BE2C (cell line): Measurements from ENCODE around the gene SSU72.
A peak's percentile ranks its signal among the peaks of the same experiment; 100 is the strongest.

Source experiments
- DNase-seq: peaks from one replicate; pipeline ENCODE4 v3.0.0-alpha.2; 2020
- H3K27me3 ChIP-seq: fragments of 250-450 bp; sonication (Bioruptor Pico); 2 replicates; pipeline ENCODE4 v1.5.1; 2020; ENCODE audit warnings: mild to moderate bottlenecking
- H3K36me3 ChIP-seq: fragments of 250-450 bp; sonication (Bioruptor Pico); 2 replicates; pipeline ENCODE4 v1.5.1; 2020; ENCODE audit warnings: mild to moderate bottlenecking
- H3K4me1 ChIP-seq: fragments of 250-450 bp; sonication (Bioruptor Pico); 2 replicates; pipeline ENCODE4 v1.5.1; 2020
- H3K4me3 ChIP-seq: 2 replicates; pipeline ENCODE4 v1.5.1; 2011; ENCODE audit warnings: low read depth, low read length
- H3K9me3 ChIP-seq: fragments of 250-450 bp; sonication (Bioruptor Pico); 2 replicates; pipeline ENCODE4 v1.5.1; 2020
- TF ChIP-seq, protein P1 (sequence below): IDR thresholded peaks from 2 replicates; pipeline ENCODE4 v1.5.1; 2012; ENCODE audit warnings: mild to moderate bottlenecking, low read depth, low read length

The SSU72 gene

DNA sequence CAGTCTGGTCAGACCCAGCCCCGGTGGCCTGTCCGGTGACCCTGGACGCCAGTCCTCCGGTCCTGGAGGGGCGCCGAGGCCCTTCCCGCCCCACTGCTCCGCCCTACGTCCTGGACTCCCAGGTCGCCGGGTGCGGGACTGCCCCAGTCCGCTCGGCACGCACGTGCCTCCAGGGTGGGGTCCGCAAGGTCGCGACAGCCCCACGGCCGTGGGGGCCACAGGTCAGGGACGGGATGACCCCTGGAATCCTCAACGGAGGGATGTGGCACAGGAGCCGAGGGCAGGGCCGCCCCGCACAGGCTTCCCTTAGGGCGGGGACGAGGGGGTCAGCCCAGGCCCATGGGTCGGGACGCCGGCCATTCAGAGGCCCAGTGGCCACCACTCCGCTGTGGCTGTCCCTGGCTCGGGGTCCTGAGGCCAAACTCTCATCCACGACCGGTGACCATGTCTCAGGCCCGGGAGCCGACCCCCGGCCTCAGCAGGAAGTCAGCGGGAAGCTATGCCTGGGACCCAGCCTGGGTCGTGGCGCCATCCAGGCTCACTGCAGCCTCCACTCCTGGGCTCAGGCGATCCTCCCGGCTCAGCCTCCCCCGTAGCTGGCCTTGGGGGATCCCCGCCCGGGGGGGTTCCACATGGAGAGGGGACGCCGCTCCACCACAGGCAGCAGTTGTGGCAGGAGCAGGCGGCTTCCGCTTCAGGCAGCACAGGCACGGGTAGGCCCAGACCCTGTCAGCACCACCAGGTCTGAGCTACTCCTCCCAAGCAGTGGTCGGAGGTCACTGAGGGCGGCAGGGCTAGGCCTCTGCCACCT is 33.6 kb downstream of the SSU72 start:
- peak overlapping the region; percentile 19 for H3K4me3 ChIP-seq
- no peaks in the 10 kb centered on the region for H3K9me3 ChIP-seq
- peaks cover 42% of the 10 kb centered on the region for H3K36me3 ChIP-seq

GRCh38 chr1:1540090-1540817 is 34.4 kb downstream of the SSU72 start, which contains the start of gene TMEM240:
TSS of gene TMEM240 (minus strand) at chr1:1540624. CDS start at chr1:1540346, 278 bp downstream.
- Histone ChIP-seq H3K27me3 (no peaks in the 10 kb centered on the region), H3K4me1 (peaks cover 3% of the 10 kb centered on the region; the same call in 1 of the 2 replicates), H3K36me3 (peaks cover 43% of the 10 kb centered on the region), H3K9me3 (no peaks in the 10 kb centered on the region), H3K4me3 (peak within 1 kb of the TSS; percentile 41)
- TF ChIP-seq, protein P1, sequence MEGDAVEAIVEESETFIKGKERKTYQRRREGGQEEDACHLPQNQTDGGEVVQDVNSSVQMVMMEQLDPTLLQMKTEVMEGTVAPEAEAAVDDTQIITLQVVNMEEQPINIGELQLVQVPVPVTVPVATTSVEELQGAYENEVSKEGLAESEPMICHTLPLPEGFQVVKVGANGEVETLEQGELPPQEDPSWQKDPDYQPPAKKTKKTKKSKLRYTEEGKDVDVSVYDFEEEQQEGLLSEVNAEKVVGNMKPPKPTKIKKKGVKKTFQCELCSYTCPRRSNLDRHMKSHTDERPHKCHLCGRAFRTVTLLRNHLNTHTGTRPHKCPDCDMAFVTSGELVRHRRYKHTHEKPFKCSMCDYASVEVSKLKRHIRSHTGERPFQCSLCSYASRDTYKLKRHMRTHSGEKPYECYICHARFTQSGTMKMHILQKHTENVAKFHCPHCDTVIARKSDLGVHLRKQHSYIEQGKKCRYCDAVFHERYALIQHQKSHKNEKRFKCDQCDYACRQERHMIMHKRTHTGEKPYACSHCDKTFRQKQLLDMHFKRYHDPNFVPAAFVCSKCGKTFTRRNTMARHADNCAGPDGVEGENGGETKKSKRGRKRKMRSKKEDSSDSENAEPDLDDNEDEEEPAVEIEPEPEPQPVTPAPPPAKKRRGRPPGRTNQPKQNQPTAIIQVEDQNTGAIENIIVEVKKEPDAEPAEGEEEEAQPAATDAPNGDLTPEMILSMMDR, result no peak
- peak; percentile 87 for DNase-seq

More for the DNA sequence above, 33.6 kb downstream of the SSU72 start:
- H3K4me1 ChIP-seq, result peaks cover 3% of the 10 kb centered on the region; the same call in 1 of the 2 replicates
- TF ChIP-seq, protein P1, result no peak
- H3K27me3 ChIP-seq, result no peaks in the 10 kb centered on the region
- DNase-seq, result no peak

DNA sequence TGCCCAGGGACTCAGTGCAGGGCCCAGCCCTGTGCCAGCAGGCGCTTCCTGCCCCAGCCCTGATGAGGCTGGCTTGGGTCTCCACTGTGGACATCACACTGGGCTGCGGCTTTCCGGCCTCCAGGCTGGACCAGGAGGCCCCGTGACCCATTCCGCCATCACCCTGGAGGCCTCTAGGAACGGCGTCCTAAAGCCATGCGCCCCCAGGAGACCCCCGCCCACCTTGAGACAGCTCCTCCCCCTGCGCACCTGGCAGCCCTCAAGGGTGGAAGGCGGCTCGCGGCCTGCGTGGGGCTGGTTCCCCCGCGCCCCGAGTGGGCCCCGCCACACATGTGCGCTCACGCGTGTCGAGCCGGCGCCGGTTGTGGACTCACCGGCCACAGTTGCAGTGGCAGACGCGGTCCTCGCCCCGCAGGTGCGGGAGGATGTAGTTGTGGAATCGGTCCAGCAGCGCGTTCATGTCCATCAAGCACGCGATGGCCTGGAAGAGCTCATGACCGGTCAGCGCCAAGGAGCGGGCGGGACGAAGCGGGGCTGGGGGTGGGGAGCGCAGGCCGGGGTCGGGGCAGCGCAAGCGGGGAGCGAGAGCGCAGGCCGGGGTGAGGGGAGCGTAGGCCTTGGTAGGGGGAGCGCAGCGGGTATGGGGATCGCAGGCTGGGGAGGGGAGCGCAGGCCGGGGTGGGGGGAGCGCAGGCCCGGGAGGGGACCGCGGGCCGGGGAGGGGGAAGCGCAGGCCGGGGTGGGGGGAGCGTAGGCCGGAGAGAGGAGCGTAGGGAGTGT is 35.2 kb downstream of the SSU72 start:
- no peaks in the 10 kb centered on the region for H3K9me3 ChIP-seq
- no peaks in the 10 kb centered on the region for H3K27me3 ChIP-seq
- no peak for DNase-seq
- peaks cover 3% of the 10 kb centered on the region; the same call in 1 of the 2 replicates for H3K4me1 ChIP-seq
- TF ChIP-seq, protein P1, result no peak
- peak overlapping the region; percentile 41 for H3K4me3 ChIP-seq
- H3K36me3 ChIP-seq, result peaks cover 42% of the 10 kb centered on the region

DNA sequence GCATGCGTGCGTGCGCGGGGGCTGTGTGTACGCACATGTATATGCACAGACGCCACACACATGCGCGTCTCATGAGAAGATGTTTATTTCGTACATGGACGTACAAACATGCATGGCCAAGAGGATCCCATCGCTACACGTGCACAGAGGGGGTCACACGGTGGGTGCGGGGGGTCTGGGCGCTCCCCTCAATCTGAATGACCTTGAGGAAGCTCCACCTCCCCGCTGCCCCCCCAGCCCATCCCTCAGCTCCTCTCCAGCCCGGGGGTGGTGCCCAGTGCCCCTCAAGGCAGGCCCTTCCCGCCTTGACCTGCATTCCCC is 35.7 kb downstream of the SSU72 start:
- Histone ChIP-seq H3K4me1 (peaks cover 3% of the 10 kb centered on the region; the same call in 1 of the 2 replicates), H3K27me3 (no peaks in the 10 kb centered on the region), H3K36me3 (peaks cover 40% of the 10 kb centered on the region), H3K9me3 (no peaks in the 10 kb centered on the region), H3K4me3 (no peak overlapping the region)
- DNase-seq, result no peak
- TF ChIP-seq, protein P1, result no peak

DNA sequence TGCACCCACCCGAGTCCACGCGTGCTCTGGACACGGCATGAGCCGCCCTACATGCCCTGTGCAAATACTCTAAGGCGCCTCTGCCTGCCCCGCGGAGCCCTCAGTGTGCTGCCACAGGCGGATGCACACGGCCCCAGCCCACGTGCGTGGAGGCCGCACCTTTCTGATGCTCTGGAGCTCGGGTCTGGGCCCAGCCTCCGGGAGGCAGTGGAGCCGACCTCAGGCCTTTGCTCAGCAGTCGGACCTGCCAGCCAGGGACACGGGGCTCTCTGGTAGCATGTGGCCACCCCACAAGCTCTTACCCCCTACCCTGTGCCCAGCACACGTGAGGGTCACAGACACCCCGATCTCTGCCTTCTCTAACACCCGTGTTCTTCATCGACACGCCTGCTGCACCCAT is 36.3 kb downstream of the SSU72 start:
- TF ChIP-seq, protein P1, result no peak
- Histone ChIP-seq H3K27me3 (no peaks in the 10 kb centered on the region), H3K9me3 (no peaks in the 10 kb centered on the region), H3K4me3 (no peak overlapping the region), H3K4me1 (peaks cover 3% of the 10 kb centered on the region; the same call in 1 of the 2 replicates), H3K36me3 (peaks cover 37% of the 10 kb centered on the region)
- DNase-seq, result no peak
